ENCODE measurements around the gene COL4A2.

COL4A2 gene

DNA sequence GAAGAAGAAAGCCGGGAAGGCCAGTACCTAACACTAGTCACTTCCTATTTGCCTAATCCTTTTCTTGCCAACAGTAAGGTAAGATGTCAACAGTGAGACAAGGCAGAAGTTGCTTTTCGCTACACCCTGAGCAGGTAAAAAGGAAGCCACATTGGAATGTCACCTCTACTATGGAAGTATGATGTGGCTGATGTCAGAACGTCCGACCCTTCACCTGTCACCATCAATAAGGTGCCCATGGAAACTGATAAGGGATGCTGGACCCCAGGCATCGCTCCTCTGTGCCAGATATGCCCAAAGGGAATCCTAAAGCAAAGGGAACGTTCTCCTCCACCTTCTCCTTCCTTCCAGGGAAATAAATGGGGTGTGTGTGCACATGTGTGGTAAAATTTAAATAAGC, 34.4 kb upstream of the COL4A2 start:
- DNase-seq, result no peak

DNA sequence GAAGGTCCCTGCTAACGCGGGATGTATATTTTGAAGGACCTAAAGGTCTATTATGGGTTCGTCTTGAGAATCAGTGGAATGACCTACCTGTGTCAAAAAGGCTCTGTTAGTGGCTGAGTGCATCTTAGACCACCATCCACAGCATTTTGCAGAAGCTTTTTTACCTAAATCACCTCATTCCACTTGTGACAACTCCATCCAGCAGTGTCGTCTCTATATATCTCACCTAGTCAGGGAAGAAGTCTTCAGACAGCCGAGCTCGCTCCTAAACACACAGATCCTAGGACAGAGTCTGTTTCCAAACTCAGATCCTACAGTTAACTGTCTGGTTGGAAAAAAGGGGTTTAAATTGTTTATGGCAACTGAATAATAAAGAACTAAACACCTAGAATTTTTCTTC, 33.8 kb upstream of the COL4A2 start:
- DNase-seq, result no peak

- DNase-seq, result no peak
These were observed 32.4 kb upstream of the COL4A2 start for GRCh38 chr13:110274687-110275086.

DNA sequence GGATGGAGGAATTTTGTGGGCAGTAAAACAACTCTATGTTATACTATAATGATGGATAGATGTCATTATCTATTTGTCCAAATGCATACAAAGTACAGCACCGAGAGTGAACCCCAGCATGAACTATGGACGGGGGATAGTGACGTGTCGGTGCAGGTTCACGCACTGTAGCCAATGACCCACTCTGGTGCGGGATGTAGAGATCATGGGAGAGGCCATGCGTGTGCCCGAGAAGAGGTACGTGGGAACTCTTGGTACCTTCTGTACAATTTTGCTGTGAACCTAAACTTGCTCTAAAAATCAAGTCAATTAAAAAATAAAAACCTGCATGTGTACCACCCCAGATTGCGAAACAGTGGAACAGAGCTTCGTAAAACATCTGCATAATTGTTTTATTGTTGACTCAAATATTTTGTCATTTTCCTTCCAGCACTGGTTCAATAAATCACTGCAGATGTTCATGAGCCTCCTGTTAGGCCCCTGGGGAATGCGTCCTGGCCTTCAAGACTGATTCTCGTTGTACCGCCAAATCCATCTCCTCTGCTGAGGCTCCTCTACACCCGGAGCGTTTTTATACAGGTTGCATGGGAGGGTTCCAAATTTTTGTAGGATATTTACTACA, 31.0 kb upstream of the COL4A2 start:
- DNase-seq, result no peak

DNA sequence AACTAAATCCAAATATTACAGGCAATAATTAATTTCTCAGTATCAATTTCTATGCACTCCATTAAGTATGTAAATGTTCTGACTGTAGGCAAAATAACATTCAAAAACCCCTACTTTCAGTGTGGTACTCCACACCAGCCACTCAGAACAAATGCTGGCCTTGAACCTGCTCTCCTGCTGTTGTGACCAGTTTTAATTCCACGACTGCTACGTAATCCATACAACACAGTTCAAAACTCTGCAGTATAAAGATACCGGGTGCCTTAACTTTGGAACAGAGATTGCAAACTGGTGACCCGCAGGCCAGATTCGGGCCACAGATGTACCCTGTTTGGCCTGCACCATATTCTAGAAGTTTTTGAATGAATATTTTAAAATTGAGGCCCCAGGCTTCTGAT, 30.5 kb upstream of the COL4A2 start:
- DNase-seq, result no peak

DNA sequence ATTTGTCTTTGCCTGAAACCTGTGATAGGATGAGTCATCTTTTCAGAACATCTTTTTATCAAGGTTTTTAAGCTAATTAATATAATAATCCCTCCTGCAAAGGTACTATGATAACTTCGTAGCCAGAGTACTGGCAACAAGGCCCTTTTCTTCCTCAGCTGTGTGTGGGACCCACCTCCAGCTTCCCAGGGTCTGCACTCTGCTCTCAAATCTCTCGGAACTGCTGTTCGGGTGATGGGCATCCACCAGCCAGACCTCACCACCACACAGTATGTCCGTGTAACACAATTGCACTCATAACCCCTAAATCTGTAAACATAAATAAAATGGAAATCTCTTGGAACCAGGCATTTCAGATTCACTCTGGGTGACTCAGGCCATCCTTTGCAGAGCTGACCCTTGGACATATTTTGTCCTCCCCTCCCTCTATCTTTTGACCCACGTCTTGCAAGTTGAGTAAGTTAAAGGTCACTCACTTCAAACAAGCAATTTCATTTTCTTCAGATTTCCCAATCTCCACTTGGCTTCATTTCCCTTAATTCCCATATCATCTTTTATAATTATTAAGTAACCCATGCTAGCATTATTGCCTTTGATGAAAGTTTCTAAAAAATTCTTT, 29.6 kb upstream of the COL4A2 start:
- no peak for DNase-seq

DNA sequence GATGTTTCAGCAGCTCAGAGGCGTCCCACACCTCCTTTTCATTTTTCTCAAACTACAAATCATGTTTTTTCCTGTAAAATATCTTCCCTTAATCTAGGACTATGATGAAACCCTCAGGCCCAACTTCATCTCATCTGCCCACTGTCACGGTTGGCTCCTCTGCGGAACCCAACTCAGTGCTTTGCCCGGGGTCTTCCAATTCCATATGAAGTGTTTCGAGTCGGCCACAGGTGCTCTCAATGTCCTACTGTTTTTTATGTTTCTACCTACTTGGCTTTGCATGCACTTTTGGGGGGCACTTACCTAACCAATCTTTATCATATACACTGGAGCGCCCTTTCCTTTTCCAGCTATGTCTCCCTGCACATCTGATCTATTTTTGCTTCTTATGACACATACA, 28.2 kb upstream of the COL4A2 start:
- DNase-seq, result no peak

GRCh38 chr13:110279684-110280083, 27.4 kb upstream of the COL4A2 start:
- no peak for DNase-seq

GRCh38 chr13:110280231-110280813, 26.8 kb upstream of the COL4A2 start:
- no peak for DNase-seq

- no peak for DNase-seq
These were observed 25.9 kb upstream of the COL4A2 start for GRCh38 chr13:110280985-110281688.

- no peak for DNase-seq
These were observed 25.3 kb upstream of the COL4A2 start for GRCh38 chr13:110281736-110282135.

GRCh38 chr13:110282316-110282841, 24.7 kb upstream of the COL4A2 start:
- no peak for DNase-seq

DNA sequence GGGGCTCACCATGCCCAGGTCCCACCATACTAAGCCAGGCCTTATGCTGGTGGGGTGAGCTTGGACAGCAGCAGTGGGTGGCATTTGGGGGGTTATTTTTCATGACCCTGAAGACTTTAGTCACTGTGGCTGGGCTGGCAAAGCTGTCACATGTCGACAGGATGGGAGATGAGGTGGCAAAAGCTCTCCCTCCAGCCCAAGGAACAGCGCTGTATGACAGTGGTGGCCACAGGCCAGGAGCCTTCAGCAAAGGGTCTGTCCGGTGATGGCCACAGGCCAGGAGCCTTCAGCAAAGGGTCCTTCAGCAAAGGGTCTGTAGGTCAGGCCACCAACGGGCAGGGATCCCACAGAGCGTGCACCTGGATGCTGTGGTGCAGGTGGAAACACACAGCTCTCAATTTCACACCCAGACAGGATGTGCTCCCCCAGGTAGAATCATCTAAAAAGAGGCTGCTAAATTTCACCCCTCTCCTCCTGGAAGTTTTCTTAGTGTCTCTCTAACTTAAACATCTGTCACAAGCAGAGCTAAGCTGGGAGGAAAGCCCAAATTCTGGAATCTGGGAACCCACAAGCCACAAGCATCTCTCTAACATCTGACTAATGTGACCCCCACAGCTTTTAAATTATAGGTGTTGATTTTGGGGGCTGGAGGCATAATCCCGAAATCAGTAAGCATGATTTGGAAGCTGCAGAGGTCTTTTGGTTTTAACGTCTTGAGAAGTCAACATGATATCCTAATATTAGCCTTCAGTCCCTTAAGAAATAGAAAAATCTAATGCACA, 23.2 kb upstream of the COL4A2 start:
- no peak for DNase-seq

DNA sequence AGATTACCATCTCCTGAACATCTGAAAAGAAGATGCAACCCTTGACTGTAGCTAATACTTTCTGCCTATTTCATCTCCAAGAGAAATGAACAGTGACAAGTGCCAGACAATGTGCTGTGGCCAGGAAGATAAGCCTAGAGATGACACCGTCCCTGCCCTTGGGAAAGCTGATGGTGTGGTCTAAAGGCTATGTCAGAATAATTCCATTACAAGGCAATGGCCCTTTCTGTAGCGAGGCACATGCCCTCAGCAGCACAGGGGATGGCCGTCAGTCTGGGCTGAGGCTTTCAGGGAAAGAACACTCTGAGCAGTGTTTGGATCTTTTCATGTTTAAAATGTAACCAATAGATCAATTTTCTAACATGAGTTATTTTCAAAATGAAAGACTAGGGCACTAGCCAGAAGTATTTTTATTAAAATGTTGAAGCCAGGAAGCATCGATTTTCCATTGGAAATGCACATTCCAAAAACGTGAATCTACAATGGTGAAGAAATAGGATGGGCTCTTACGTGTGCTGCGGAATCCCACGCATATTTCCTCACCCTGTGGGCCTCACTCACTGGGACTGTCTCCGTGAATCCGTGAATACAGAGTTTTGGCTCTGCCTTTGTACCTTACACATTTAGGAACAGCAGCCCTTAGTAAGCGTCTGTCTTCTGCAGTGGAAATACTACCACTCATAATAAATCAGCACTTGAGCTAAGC, 22.2 kb upstream of the COL4A2 start:
- DNase-seq, result no peak

DNA sequence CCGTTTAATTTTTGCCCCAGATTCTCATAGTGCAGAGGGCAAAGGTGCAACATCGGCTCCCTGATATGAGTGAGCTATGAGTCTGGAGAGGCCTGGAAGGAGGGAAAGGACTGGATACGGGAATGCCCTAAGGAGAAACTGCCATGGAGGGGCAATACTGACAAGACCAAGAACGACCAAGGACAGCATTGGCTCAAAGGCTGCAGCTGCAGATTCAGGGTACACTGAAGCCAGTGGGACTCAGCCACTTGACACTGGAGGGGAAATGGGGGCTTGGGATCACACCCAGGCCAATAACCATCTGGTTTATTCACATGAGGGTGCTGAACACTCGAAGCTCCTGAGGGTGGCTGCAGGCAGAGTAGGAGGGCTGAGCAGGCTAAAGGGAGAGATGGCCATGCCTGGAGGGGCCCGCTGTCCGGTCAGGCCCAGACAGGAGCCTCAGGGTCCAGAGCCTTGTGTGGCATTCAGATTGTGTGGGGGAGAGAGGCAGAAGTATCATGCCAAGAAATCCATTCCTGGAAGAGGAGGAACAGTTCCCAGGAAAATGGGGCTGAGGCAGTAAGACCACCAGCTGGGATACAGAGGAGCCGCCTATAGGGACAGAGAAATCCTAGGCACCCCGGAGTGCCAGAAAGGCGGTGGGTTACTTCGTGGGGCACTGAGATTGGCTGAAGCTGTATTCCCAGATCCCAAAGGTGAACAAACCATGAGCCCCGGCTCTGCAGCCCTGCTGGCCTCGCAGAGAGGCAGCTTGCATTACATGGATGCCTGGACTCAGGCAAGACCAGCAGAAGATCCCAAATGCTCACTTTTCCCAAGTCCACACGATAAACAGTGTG, 20.9 kb upstream of the COL4A2 start:
- DNase-seq, result no peak

- no peak for DNase-seq
These were observed 20.0 kb upstream of the COL4A2 start for GRCh38 chr13:110286833-110287819.

- DNase-seq, result no peak
These were observed 17.9 kb upstream of the COL4A2 start for GRCh38 chr13:110289174-110289573.

DNA sequence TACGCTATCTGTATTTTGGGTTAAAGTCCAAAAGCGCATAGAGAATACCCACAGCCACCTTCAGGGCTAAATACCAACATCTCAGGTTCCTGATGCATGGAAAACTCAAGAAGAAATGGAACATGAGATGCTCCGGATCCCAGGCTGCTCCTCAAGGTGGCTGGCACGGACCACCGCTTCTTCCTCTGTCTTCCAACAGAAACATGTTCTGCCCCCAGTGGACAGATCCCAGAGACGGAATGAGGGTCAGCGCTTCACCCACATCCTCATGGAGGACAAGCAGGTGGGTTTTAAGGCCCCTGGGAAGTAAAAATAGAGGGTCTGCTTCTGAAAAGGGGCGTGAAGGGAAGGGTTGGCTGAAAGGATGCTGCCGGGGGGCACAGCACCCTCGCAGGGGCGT, 17.4 kb upstream of the COL4A2 start:
- no peak for DNase-seq

- no peak for DNase-seq
These were observed 16.9 kb upstream of the COL4A2 start for GRCh38 chr13:110290153-110290552.

- DNase-seq, result no peak
These were observed 16.3 kb upstream of the COL4A2 start for GRCh38 chr13:110290826-110291225.

Data from NCI-H2171 (cell line).